Measurements from ENCODE around the gene FRS3. TPM values are rescaled to one million over a fixed set of nuclear protein-coding genes. Genes with fewer than 3 reads are reported as not detected.

FRS3 gene
- total and polyA plus RNA-seq, 9 donors: 1.00 to 8.4 (median 6.2) TPM

DNA sequence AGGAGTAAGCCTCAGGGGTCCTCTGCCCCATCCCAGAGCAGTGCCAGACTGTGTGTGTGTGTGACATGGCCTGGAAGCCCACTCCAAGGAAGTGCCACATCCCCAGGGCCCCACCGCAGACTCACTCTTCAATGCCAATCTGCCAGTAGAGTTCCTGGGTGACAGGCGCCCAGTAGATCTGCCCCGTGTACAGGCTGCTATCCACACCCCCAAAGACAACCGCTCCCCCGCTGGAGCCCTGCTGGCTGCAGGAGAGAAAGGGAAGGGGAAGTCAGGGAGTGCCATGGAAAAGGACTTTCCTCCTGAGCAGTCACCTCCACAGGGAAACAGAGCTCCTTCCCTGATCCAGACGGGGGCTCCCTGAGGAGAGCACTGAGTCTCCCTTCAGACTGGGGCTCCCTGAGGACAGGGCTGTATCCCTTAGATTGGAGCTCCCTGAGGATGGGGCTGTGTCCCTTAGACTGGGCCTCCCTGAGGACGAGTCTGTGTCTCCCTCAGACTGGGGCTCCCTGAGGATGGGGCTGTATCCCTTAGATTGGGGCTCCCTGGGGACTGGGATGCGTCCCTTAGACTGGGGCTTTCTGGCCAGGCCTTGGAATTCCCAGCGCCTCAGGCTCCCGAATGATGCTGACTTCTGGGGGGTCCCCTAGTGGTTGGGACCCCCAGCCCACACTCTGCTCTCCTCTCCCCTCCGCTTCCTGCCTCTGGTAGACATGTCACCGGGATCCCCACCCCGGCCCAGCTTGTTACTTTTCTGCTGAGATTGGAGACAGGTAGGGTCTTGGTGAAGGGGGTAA is 39.1 kb downstream of the FRS3 start:
- Histone ChIP-seq H3K27ac (no peak overlapping the region), H3K4me1 (ENCODE audit: insufficient read depth) (no peaks in the 10 kb centered on the region), H3K36me3 (no peaks in the 10 kb centered on the region), H3K9me3 (no peaks in the 10 kb centered on the region), H3K27me3 (no peaks in the 10 kb centered on the region), H3K4me3 (no peak overlapping the region)
- no peak for DNase-seq
- TF ChIP-seq POLR2A (IDR thresholded peaks at IDR 0.05) (no peak), EP300 (IDR thresholded peaks at IDR 0.05) (no peak)
- TF ChIP-seq, protein P1, sequence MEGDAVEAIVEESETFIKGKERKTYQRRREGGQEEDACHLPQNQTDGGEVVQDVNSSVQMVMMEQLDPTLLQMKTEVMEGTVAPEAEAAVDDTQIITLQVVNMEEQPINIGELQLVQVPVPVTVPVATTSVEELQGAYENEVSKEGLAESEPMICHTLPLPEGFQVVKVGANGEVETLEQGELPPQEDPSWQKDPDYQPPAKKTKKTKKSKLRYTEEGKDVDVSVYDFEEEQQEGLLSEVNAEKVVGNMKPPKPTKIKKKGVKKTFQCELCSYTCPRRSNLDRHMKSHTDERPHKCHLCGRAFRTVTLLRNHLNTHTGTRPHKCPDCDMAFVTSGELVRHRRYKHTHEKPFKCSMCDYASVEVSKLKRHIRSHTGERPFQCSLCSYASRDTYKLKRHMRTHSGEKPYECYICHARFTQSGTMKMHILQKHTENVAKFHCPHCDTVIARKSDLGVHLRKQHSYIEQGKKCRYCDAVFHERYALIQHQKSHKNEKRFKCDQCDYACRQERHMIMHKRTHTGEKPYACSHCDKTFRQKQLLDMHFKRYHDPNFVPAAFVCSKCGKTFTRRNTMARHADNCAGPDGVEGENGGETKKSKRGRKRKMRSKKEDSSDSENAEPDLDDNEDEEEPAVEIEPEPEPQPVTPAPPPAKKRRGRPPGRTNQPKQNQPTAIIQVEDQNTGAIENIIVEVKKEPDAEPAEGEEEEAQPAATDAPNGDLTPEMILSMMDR (IDR thresholded peaks at IDR 0.05): no peak
- WGBS, 3 donors: 78 to 84% (median 81%) methylated on average over 13 of the region's 13 CpGs
- intact Hi-C loops (cut with DNase I): no loop called here

DNA sequence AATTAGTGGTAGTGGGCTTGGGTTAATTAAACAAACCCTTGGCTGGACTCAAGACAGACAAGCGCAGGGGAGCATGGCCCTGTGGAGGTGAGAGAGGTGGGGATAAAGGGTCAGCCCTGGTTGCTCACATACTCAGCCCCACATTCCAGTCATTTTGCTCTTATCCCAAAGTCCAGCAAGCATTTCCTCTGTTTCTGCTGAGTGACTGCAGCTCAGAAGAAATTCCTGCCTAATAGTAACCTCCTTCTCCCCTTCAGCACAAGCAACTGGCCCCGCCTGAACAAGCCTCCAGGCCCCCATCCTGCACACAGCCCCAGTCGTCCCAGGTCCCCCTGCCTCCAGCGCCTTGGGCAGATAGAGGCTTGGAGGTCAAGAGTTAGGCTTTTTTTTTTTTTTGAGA is 40.7 kb downstream of the FRS3 start:
- intact Hi-C loops (cut with DNase I): no loop called here
- Histone ChIP-seq H3K27ac (no peak overlapping the region), H3K36me3 (no peaks in the 10 kb centered on the region), H3K9me3 (no peaks in the 10 kb centered on the region), H3K4me1 (ENCODE audit: insufficient read depth) (no peaks in the 10 kb centered on the region), H3K27me3 (no peaks in the 10 kb centered on the region), H3K4me3 (no peak overlapping the region)
- WGBS, 3 donors: 48 to 69% (median 59%) methylated on average over 4 of the region's 4 CpGs
- no peak for TF ChIP-seq EP300 (IDR thresholded peaks at IDR 0.05)
- TF ChIP-seq POLR2A (IDR thresholded peaks at IDR 0.05): no peak
- TF ChIP-seq, protein P1 (IDR thresholded peaks at IDR 0.05): no peak
- DNase-seq: no peak

DNA sequence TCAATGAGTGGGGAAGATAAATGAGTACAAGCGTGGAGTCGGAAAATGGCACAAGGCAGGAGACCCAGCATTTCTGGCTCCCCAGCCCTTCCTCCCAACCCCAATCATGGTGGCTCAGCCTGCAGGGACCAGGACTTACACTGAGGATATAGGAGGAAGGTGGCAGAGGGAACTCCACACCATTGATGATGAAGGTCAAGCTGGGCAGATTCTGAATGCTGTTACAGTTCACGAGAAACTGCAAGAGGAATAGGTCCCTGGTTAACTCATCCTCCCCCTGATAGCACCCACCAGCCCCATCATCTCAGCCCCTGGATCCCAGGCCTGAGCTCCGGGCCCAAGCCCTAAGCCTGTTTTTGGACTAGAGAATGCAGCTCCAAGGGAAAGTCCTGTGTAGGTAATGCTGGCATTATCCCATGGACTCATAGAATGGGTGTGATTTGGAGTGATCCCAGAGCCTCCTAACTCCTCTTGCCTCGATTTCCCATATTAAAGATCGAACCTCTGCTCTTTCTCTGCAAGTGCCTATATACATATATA is 42.0 kb downstream of the FRS3 start:
- intact Hi-C loops (cut with DNase I): no loop called here
- WGBS, 3 donors: 81 to 85% (median 84%) methylated on average over 6 of the region's 6 CpGs

DNA sequence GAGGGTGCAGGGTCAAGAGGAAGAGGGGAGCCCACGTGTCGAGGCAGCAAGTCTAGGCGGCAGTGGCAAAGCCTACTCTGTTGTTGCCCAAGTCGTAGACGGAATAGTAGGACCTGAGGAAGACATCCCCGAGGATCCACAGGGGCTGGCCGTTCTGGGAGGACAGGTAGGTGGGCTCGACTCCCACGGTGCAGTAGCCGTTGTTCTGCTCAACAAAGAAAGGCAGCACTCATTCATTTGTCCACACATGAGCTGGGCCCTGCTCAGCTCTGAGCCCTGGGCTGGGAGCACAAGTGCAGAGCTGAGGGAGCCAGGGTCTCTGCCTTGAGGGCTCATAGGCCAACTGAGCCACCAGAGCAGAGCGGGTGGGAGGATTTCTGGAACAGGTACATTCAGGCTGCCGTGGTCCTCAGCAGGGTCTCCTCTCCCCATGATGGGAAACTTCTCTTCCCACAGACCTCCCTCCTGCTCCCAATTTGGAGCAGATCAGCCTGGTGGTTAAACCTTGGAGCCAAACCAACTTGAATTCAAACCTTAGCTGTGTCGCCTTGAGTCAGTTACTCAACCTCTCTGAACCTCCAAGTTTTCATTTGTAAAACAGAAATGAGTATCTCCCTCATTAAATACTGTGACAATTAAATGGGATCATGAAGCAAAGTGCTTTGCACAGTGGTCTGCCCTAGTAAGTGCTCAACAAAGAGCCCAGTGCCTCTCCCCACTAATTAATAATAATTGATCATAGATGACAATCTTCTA is 42.7 kb downstream of the FRS3 start:
- Histone ChIP-seq H3K4me3 (no peak overlapping the region), H3K27ac (no peak overlapping the region), H3K9me3 (no peaks in the 10 kb centered on the region), H3K4me1 (ENCODE audit: insufficient read depth) (peaks cover 3% of the 10 kb centered on the region), H3K36me3 (no peaks in the 10 kb centered on the region), H3K27me3 (no peaks in the 10 kb centered on the region)
- DNase-seq: no peak
- 79 to 80% (median 79%) methylated on average over 13 of the region's 13 CpGs for WGBS, 3 donors
- intact Hi-C loops (cut with DNase I): no loop called here
- TF ChIP-seq POLR2A (IDR thresholded peaks at IDR 0.05): no peak
- TF ChIP-seq, protein P1 (IDR thresholded peaks at IDR 0.05): no peak
- TF ChIP-seq EP300 (IDR thresholded peaks at IDR 0.05): no peak

More for the DNA sequence above, 42.0 kb downstream of the FRS3 start:
- H3K4me3 ChIP-seq: no peak overlapping the region
- H3K27ac ChIP-seq: no peak overlapping the region
- no peak for TF ChIP-seq EP300 (IDR thresholded peaks at IDR 0.05)
- TF ChIP-seq, protein P1 (IDR thresholded peaks at IDR 0.05): no peak
- no peak for TF ChIP-seq POLR2A (IDR thresholded peaks at IDR 0.05)
- no peak for DNase-seq
- H3K9me3 ChIP-seq: no peaks in the 10 kb centered on the region
- no peaks in the 10 kb centered on the region for H3K27me3 ChIP-seq
- H3K36me3 ChIP-seq: no peaks in the 10 kb centered on the region
- peaks cover 3% of the 10 kb centered on the region for H3K4me1 ChIP-seq (ENCODE audit: insufficient read depth)
